SHP77 treated with DMSO at 0.1 percent for 48 hours (cell line): Measurements from ENCODE around the gene NEDD8.

Experiments used
- DNase-seq: peaks from one replicate; lab custom pipeline; 2025; lab: John Stamatoyannopoulos, UW

Gene NEDD8

DNA sequence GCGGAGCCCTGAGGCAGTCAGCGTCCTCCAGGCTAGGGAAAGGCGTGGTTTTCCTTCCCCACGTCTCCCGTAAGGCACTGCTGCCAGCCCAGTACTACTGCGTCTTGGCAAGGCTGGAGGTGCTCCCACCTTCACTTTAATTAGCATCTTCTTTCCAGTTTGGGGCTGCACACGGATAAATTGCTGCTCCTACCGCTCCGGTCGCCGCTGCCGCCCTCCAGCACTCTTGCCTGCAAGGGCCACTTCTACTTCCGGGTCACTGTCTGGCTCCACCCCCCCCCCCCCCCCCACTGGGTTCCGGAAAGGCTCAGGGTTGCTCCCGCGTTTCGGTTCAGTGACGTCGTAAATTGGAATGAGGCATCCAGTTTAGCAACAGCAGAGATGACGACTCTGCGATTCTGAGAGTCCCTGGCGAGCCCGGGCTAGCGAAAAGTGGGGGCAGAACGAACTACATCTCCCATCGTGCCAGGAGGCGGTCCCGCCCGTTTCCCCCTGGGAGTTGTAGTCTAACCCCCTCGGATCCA, at the start of gene NEDD8:
TSS of gene NEDD8 (minus strand) at position 247 of the 524 bp plus-strand sequence. CDS start at position 147, 100 bp downstream.
- peak; percentile 97 for DNase-seq

DNA sequence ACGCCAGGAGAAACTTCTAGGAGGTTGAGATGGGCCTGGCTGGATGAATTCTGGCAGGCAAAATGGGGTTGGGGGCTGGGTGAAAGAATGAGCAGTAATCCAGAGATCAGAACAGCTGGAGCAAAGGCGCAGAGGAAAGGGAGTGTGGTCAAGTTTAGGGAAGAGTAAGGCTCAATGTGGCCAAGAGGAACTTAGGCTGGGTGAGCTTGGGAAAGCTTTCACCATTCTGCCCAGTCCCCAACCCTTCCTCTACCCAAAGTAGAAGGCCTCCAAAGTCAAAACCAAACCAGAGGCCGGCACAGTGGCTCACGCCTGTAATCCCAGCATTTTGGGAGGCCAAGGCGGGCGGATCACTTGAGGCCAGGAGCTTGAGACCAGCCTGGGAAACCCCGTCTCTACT, 49.5 kb upstream of the NEDD8 start:
- no peak for DNase-seq

DNA sequence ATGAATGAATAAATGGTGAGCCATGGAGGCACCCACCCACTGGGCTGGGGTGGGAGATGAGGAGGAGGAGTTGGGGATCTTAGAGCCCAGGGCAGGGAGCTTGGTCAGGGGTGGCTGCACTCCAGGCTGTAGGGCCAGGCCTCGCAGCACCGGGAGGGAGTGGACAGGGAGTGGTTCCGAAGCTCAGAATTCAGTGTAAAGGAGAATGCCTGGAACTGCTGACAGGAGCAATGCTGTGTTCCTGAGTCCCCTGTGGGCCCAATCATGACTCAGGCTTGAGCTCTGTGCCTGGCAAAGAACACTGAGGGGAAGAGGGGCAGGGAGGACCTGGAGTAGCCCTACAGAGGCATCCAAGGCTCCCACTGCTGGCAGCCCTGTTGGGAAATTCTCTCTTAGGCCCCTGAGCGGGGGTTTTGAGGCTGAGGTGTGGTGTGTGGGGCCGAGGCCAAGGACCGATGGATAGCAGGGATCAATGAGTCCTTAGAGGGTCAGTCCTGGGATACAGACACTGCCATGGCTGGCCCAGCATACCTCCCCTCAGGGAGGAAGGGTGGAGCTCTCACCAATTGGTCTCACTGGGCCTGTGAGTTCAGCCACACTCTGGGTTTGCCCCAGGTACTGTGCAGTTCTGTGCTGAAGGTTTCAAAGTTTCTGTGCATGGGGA, 48.8 kb upstream of the NEDD8 start:
- no peak for DNase-seq

DNA sequence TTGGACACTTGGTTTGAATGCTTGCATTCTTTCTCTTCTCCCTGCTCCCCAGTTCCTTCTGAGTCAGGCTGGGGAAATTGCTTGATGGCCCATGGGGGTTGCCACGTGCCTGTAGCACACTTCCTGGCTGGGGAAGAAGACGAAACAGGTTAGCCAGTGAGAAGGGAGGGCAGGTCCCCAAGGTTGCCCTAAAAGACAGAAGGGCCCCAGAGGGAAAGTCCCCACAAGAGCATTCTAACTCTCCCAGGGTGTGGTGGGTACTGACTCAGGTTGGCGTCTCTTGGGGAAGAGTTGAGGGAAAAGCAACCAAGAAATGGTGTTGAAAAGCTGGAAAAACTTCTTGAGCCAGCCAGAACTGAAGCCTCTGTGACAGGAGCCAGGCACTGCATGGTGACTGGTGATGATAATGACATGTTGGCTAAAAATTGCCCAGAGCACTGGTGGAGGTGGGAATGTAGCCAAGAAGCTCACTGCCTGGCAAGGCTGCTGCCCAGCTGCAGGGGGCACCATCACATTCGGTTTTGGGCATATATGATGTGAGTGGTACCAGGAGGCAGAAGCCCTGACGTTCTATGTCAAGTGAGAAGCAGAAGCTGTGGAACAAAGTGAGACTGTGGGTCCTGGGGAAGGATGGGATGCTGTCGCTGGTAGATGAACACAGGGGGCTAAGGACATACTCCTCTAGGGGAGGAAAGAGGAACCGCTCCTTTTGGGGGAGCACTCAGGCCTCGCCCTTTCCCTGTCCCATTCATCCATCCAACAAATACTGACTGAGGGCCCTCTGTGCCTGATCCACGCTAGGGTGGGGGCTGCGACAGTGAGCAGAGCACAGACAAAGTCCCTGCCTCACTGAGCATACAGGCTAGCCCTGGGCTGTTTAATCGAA, 47.4 kb upstream of the NEDD8 start:
- no peak for DNase-seq

DNA sequence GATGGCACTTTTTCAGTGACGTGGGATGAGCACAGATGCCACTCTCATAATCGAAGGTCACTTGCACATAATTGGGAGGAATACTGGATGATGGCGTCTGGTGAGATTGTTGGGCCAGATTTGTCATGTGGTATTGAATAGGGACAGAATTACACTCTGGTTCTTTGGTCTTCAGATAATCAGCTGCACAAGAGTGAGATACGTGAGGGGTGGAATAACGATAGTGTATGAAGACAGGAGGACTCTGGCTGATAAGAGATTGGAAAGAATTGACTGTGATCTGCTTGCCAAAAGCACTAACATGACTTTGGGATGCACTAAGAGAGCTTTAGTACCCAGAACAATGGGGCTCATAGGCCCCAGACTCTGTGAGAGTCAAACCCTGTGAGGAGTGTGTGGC, 46.3 kb upstream of the NEDD8 start:
- no peak for DNase-seq

DNA sequence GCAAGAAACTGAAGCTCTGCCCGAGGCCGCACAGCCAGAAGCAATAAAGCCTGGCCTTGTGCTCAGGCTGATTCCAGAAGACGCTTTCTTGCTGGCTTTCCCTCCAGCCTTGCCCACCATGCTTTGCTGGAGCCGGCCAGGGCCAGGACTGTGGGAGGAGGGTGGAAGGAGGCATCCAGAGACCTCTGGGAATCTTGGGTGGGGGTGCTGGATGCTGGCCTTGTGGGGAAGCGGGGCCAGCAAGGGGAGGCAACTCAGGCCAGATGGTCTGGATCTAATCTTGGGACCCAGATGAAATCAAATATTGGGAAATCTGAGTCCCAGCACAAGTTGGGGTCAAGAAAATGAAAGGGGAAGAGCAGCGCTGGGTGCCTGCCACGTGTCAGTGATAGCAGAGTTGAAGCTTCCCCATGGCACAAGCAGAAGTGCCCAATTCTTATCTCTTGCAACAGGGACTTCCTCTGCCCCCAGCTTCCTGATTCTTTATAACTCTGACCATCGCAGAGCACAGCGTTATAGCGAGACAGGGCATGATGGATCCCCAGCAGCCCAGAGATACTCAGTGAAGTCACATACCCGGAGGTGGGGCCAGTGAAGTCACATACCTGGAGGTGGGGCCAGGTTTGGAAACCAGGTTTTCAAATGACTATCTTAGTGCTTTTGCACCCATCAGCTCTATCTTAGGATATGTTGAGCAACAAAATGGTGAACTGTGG, 45.6 kb upstream of the NEDD8 start:
- no peak for DNase-seq

DNA sequence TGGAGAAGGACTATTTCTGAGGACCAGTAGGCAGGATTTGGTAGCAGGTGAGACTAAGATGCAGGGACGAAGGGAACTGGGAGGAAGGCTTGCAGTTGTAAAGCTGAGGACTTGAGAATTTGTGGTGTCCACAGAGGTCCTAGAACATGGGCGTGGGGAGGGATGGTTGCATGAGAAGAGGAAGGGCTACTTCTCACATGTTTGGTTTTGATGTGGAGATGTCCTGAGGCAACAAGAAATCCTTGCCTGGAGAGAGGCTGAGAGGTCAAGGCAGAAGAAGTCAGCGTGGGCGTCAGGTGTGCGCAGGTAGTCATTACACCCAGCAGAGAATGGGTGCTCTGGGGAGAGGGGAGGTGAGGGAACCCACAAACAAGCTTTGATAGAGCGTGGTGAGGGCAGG, 44.9 kb upstream of the NEDD8 start:
- no peak for DNase-seq

DNA sequence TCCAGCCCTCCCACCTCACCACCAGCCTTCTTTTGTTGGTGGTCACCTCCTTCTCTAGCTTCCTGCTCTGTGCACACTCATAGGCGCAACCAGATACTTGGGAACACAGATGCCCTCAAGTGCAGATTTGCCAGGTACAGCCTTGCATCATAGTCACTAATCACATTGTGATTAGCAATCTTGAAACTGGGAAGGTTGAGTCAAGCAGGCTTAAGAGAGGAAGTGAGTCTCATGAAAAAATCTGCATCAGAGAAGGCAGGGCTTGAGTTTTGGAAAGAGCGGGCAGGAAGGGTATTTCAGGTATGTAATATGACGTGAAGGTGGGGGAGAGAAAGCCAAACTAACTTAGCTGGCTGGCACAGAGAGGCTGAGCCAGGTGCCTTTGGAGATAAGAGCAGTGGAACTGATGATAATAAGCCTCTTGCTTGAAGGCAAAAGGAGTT, 42.0 kb upstream of the NEDD8 start:
- no peak for DNase-seq

DNA sequence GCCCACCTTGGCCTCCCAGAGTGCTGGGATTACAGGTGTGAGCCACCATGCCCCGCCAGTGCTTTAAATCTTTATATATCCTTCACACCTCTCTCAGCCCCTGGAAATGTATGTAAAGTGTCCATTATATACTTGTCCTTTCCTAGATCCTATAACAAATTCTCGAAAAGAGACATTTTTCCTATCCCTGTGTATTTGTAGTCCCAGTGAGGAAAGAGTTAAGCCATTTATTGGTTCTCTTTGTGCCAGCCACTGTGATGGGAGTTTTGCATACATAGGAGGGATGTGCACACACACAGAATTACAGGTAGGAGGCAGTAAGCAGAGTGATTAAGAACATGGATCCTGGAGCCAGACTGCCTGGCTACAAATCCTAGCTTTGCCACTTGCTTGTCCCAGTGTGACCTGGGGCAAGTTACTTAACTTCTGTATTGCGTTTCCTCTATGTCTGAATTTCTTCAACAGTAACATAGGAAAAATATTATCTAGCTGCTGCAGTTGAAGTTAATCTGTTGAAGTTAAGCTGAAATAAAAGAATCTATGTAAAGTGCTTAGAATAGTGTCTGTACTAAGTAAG, 41.3 kb upstream of the NEDD8 start:
- no peak for DNase-seq

DNA sequence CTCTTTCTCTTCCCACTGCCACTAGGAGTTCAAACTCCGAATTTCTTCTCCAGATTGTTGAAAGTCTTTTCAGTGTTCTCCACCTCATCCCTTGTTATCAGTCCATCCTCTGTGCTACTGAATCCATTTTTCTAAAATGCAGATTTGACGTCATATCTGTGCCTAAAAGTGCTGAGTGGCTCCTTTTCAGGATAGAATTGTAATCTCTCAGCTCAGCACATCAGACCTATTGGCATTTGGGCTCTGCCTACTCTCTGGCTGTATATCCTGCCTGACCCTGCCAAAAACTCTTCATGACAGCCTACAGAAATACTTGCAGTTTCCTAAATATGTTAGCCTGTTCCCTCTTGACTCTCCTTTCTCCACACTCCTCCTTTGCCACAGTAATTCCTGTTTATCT, 40.3 kb upstream of the NEDD8 start:
- no peak for DNase-seq

DNA sequence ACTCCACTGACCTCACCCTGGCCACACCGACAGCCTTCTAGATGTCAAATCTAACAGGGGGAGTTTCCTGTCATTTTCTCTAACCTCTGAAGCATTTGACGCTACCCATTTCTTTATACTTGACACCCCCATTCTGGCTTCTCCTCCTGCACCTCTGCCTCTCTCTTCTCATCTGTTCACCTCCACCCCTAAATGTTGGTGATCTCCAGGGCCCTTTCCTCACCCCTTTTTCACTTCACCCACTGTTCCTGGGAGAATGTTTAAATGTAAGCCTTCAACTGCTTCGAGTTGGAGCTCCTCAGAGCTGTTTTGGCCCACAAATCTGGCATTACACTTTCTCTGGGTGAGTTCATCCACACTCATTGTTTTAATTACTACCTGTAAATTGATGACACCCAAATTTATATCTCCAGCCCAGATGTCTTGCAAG, 39.7 kb upstream of the NEDD8 start:
- no peak for DNase-seq

DNA sequence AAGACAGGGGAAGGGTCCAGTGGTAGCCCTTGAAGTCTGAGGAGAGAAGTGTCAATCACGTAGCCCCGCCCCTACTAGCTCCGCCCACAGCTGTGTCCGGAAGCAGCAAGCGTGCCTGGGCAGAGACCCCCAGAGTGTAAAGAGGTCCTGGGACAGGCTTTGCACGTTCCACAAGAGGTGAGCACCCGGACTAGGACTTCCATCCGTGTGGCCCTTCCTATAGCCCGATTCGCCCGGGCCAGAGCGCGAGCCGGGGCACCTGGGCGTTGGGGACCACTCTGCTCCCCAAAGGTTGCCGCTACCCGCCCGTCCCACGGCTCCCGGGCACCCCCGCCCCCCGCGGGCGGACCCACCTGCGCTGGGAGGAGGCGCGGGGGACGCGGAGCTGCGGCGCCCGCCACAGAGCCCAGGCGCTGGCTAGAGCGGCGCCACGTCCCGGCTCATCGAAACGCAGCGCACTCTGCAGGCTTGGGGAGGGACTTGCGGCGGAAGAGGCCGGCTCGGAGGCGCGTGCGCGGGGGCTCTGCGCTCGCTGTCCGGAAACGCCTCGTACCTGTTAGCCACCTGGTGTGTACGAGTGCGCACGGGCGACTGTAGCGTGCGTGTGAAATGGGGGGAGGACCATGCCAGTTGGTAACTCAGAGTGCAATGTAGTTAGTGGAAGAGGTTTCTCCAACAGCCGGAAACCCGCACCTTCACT, 39.1 kb upstream of the NEDD8 start, which contains the start of gene RABGGTA:
TSS of gene RABGGTA (minus strand) at position 464 of the 700 bp plus-strand sequence. CDS start 482 bp downstream, outside the sequence.
- DNase-seq = peak; percentile 83

DNA sequence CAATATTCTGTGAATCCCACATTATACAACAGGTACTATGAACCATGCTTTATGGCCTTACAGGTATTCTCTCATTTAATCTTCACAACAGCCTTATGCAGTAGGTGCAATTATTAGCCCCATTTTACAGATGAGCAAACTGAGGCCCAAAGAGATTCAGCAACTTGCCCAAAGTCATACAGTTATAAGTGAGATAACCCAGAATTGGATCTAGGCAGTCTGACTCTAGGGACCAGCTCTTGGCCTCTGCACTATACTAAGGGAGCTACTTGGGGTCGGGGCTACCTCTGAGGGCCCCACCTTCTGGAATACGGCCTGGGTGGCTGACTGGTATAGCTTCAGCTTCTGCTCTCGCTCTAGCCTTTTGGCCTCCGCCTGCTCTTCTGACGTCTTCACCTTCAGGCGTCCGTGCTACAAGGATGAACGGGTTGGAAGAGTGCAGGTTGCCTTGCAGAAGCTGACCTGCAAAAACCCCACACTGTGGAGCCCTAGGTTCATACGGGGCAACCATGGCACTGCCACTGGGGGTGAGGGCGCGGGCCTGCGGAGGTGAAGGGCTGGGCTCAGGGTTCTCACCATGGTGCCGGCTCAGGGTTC, 38.5 kb upstream of the NEDD8 start:
- DNase-seq = no peak

DNA sequence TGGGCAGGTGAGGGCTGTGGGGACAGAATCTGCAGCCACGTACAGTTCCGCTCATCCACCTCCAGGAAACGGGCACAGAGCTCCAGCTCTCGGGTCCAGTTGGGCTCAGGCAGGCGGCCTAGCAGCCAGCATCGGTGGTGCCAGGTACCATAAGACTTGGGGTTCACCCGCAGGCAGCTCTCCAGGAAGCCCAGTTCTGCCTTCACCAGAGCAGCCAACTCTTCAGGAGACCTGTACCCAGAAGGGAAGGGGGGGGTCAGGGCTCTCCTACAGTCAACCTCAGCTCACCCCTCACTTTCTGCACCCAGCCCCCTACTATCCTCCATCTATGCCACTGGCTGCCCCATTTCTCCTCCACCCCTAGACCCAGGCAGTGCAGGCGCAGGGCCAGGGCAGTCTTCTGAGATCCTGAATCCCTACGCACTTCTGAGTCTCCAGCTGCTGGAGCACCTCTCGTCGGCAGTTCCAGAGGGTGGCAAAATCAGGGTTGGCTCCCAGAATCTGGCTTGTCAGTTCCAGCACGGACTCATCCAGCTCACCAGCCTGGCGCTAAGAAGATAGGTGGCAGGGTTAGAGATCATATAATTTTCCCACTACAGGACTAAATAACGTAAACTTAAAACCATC, 37.9 kb upstream of the NEDD8 start:
- DNase-seq = no peak

DNA sequence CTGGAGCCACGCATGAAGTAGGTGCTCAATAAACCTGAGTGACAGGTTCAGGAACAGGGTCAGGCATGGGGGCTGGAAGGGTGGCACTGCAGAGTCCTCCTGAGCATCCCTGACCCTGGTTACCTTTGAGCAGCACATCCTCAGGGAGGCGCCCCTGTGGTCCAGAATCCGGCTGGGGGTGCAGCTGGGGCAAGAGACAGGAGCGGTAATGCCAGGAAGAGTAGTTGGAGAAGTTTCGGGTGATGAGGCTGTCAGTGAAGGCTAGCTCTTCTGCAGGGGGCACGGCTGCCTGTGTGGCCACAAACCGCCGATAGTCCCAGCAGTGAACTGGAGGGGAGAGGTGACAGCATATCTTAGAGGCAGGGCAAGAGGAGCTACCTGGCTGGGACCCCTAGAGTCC, 37.2 kb upstream of the NEDD8 start:
- no peak for DNase-seq

DNA sequence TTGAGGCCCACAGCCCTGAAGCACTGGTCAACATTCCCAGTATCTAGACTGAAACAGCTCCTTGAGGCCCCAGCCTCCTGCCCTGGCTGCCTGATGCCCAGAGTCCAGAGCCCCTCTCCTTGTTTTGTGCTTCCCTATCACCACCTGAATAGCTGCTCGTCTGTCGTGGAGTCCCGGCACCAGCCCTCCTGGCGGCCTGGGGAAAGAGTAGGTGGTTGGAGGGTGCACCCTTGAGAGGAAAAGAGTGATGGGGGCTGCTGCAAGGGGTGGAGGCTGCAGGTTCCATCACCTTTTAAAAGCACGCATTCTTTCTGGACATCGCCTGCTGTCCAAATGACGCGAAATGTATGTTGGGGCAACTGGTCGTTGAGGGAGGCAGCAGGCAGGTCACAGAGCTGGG, 36.1 kb upstream of the NEDD8 start:
- DNase-seq = no peak

DNA sequence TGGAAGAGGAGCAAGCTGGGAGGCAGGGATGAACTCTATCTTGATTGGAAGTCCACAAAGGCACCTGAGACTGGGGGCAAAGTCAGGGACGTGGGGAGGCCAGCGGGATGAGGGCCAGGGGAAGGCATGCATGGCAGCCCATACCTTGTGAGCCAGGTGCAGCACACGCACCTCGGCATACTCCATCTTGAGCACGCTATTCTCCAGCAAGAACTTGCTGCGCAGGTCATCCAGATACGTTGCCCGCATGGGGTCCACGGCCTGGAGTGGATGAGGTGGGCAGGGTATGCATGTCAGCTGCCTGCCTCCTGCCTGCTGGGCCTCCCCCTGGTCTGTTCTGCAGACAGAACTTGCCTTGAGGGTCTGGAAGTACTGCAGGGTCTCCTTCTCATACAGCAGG, 35.3 kb upstream of the NEDD8 start:
- DNase-seq = no peak

DNA sequence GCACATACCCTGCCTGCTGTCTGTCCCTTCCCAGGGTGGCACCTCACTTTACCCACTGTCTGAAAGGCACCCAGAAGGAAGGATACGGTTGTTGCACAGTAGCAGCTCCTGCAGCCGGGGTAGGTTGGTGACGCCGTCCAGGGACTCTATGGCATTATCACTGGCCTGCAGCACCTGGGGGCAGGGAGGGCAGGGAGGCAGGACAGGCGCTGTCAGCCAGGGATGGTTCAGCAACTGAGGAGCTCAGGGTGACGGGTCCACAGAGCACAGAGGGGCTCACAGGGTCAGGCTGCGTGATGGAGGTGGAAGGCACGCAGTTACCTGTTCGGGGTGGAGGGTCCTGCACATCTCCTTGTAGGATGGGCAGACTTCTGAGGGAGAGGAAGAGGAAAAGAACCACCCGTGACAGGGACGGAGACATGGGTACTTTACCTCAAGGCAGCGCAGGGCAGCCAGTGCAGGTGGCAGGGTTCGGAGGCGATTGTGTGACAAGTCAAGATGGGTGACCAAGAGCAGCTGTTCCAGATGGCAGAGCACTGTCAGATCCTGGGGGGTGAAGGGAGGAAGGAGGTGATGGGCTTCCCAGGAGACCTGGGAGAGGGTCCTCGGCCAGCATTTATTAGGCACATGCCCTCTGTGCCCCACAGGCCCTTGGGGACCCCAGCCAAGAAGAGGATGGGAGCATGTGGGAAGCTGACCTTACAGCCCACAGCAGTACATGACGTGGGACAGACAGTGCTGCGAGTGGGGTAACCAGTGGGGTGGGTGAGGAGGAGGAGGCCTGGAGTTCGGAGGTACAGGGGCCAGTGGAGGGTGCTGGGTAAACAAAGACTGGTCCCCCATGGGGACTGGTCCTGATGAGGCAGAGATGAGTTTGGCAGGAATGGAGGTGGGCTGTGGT, 34.4 kb upstream of the NEDD8 start:
- no peak for DNase-seq

DNA sequence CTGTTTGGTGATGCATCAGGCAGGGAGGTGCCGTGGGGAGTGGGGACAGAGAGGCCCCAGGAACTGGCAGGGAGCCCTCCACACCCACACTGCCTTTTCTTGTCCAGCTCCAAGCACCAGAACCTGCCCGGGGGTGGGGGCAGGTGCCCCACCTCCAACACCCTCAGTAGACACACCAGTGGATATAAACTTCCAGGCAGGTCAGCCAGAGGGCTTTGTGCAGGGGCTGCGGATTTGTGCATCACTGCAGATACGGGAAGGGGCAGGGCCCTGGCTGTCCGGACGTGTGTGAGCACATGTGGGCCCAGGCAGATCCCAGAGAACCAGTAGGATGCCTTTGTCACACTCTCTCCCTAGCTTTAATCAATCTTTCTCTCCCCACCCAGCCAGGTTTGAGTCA, 32.1 kb upstream of the NEDD8 start:
- DNase-seq = no peak
